GM19238 (cell line): ENCODE results near the gene SEC24C.
"Not testable (repeated sequence)": the region's sequence is repeated elsewhere in the genome, so short reads cannot be mapped to it uniquely, and the experiment has no call there.

ENCODE experiments used
- DNase-seq: peaks from one replicate; pipeline ENCODE4 v3.0.0; 2011; ENCODE audit warnings: low spot score; ENCODE audit not compliant: insufficient read length

Gene SEC24C

GRCh38 chr10:73793456-73793855 is 49.3 kb downstream of the SEC24C start:
- no peak for DNase-seq

- not testable (repeated sequence) for DNase-seq
Observed at GRCh38 chr10:73795491-73795890, 51.3 kb downstream of the SEC24C start.

GRCh38 chr10:73796035-73796434 is 51.9 kb downstream of the SEC24C start:
- not testable (repeated sequence) for DNase-seq

GRCh38 chr10:73796766-73797165 is 52.6 kb downstream of the SEC24C start:
- DNase-seq, result no peak

GRCh38 chr10:73797324-73798025 is 53.3 kb downstream of the SEC24C start:
- DNase-seq, result no peak

GRCh38 chr10:73798087-73798486 is 53.9 kb downstream of the SEC24C start:
- no peak for DNase-seq

- DNase-seq, result no peak
Observed at GRCh38 chr10:73798927-73799560, 54.9 kb downstream of the SEC24C start.

- DNase-seq, result no peak
Observed at GRCh38 chr10:73799899-73800559, 55.9 kb downstream of the SEC24C start.

- no peak for DNase-seq
Observed at GRCh38 chr10:73800560-73801252, 56.5 kb downstream of the SEC24C start.

- no peak for DNase-seq
Observed at GRCh38 chr10:73801253-73801590, 57.0 kb downstream of the SEC24C start.

- no peak for DNase-seq
Observed at GRCh38 chr10:73802276-73802991, 58.3 kb downstream of the SEC24C start.

- DNase-seq, result peak; percentile 45
Observed at GRCh38 chr10:73803680-73804286, 59.6 kb downstream of the SEC24C start.

GRCh38 chr10:73806176-73806950 is 62.2 kb downstream of the SEC24C start:
- no peak for DNase-seq

- DNase-seq, result no peak
Observed at GRCh38 chr10:73807471-73807870, 63.3 kb downstream of the SEC24C start.

GRCh38 chr10:73808021-73808815 is 64.0 kb downstream of the SEC24C start:
- no peak for DNase-seq

GRCh38 chr10:73809061-73809818 is 65.1 kb downstream of the SEC24C start:
- no peak for DNase-seq

- DNase-seq, result no peak
Observed at GRCh38 chr10:73810358-73810734, 66.2 kb downstream of the SEC24C start.

- DNase-seq, result peak; percentile 67
Observed at GRCh38 chr10:73810735-73811465, 66.7 kb downstream of the SEC24C start.
